Lower leg skin (tissue), 4 donors: Measurements from ENCODE around the gene TBX2. TPM values are rescaled to one million over a fixed set of nuclear protein-coding genes. Genes with fewer than 3 reads are reported as not detected.
"Not testable (repeated sequence)": the region's sequence is repeated elsewhere in the genome, so short reads cannot be mapped to it uniquely, and the experiment has no call there.

Experiments
- DNase-seq, 2 donors: peaks; one replicate each; pipeline ENCODE4 v3.0.0-alpha.2; 2019; ENCODE audit warnings: low spot score in 2 of 2
- H3K4me3 ChIP-seq: fragments of 200-600 bp; sonication (generic); 2 replicates; pipeline ENCODE4 v1.5.1; 2017; ENCODE audit warnings: mild to moderate bottlenecking, low read depth; ENCODE audit not compliant: poor library complexity, severe bottlenecking
- POLR2A ChIP-seq, 2 donors: fragments of 450-650 bp; IDR thresholded peaks; one replicate each; pipeline ENCODE4 v1.6.1; 2016 to 2017; ENCODE audit warnings: antibody characterized with exemption in 2 of 2, mild to moderate bottlenecking in 1 of 2, moderate library complexity in 1 of 2
- whole genome bisulfite sequencing, 2 donors: methylation state at CpG; one replicate each; pipeline ENCODE4 v1.1.5; 2018; 5-methylcytosine and 5-hydroxymethylcytosine counted together
- intact Hi-C: fragments of 100-400 bp; cut with DNase I; formaldehyde crosslinking; loops from one replicate; pipeline ENCODE4 v1.15.0; 2023; ENCODE audit warnings: low total_unique reads
- total RNA-seq, 4 donors: library from RNA; depleted of rRNA; stranded (reverse); fragments of >200 nt; gene quantifications; one replicate each; pipeline ENCODE4 v1.1.0, GENCODE V29; 2016
- TF ChIP-seq, protein P1 (sequence below), 3 donors: fragments of 450-650 bp; IDR thresholded peaks; one replicate each; pipeline ENCODE4 v1.5.1; 2016; ENCODE audit warnings: antibody characterized with exemption in 3 of 3, mild to moderate bottlenecking in 3 of 3, moderate library complexity in 2 of 3

The TBX2 gene
- total RNA-seq, 4 donors from 2014 or later = 0.25 to 9.1 (median 5.7) TPM

GRCh38 chr17:61442878-61443474, 43.3 kb downstream of the TBX2 start:
- TF ChIP-seq POLR2A (IDR thresholded peaks at IDR 0.05) = no peak
- TF ChIP-seq, protein P1, sequence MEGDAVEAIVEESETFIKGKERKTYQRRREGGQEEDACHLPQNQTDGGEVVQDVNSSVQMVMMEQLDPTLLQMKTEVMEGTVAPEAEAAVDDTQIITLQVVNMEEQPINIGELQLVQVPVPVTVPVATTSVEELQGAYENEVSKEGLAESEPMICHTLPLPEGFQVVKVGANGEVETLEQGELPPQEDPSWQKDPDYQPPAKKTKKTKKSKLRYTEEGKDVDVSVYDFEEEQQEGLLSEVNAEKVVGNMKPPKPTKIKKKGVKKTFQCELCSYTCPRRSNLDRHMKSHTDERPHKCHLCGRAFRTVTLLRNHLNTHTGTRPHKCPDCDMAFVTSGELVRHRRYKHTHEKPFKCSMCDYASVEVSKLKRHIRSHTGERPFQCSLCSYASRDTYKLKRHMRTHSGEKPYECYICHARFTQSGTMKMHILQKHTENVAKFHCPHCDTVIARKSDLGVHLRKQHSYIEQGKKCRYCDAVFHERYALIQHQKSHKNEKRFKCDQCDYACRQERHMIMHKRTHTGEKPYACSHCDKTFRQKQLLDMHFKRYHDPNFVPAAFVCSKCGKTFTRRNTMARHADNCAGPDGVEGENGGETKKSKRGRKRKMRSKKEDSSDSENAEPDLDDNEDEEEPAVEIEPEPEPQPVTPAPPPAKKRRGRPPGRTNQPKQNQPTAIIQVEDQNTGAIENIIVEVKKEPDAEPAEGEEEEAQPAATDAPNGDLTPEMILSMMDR (IDR thresholded peaks at IDR 0.05) = no peak
- DNase-seq = no peak
- intact Hi-C loops = no loop called here
- H3K4me3 ChIP-seq = no peak overlapping the region
- 63 to 67% methylated on average over 7 to 10 of the region's 11 CpGs for WGBS, 2 donors

GRCh38 chr17:61443475-61443882, 43.8 kb downstream of the TBX2 start:
- intact Hi-C loops = no loop called here
- WGBS, 2 donors = 53 to 73% methylated on average over 17 of the region's 18 CpGs
- no peak for TF ChIP-seq POLR2A (IDR thresholded peaks at IDR 0.05)
- TF ChIP-seq, protein P1 (IDR thresholded peaks at IDR 0.05) = no peak

GRCh38 chr17:61444075-61444474, 44.4 kb downstream of the TBX2 start:
- no peak for DNase-seq
- intact Hi-C loops = no loop called here
- TF ChIP-seq, protein P1 (IDR thresholded peaks at IDR 0.05) = no peak
- no peak for TF ChIP-seq POLR2A (IDR thresholded peaks at IDR 0.05)
- WGBS, 2 donors = 52 to 73% methylated on average over 13 of the region's 13 CpGs
- H3K4me3 ChIP-seq = no peak overlapping the region

More at GRCh38 chr17:61443475-61443882, 43.8 kb downstream of the TBX2 start:
- H3K4me3 ChIP-seq = no peak overlapping the region
- DNase-seq = no peak

DNA sequence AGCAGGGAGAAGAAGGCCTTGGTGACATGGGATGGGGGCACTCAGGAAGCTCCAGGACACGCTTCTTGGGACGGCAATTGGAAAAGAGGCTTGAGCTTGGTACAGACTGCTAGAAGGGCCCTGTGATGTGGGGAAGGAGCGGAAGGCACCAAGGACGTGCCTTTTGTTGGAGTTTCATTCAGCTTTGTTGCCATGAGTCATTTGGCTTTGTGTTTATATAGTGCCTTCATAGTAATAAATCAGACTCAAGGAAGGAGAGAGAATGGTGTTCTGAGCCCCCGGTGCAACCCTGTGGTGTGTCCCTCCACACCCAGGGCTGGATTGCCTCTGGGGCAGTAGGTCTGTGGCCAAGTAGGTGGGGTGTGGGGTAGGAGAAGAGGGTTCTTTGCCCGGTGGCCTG, 45.2 kb downstream of the TBX2 start:
- TF ChIP-seq, protein P1 (IDR thresholded peaks at IDR 0.05) = no peak
- no peak for TF ChIP-seq POLR2A (IDR thresholded peaks at IDR 0.05)
- WGBS, 2 donors = 78 to 80% methylated on average over 6 of the region's 6 CpGs
- H3K4me3 ChIP-seq = no peak overlapping the region

DNA sequence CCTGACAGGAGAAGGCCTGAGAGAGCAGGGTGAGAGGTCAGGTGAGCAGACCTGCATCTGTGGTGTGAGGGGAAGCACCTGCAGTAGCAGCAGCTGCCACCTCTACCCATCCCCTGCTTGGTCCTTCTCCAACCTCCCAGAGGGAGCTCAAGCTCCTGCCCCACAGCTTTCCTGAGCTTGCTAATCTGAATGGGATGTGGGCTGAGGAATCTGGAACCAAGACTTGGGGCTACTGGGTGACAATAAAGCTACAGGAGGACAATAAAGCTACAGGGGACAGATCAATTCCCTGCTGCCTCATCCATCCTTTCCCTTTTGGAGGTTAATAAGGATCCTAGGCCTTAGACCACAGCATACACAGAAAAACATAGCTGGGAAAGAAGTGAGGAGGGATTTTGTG, 47.7 kb downstream of the TBX2 start:
- no peak overlapping the region for H3K4me3 ChIP-seq
- TF ChIP-seq, protein P1 (IDR thresholded peaks at IDR 0.05) = no peak
- intact Hi-C loops = no loop called here
- DNase-seq = no peak

More for the DNA sequence above, 45.2 kb downstream of the TBX2 start:
- no peak for DNase-seq
- intact Hi-C loops = no loop called here

GRCh38 chr17:61448042-61448441, 48.4 kb downstream of the TBX2 start:
- no peak for TF ChIP-seq POLR2A (IDR thresholded peaks at IDR 0.05)
- TF ChIP-seq, protein P1 (IDR thresholded peaks at IDR 0.05) = no peak
- H3K4me3 ChIP-seq = no peak overlapping the region
- DNase-seq = no peak
- 91 to 92% methylated on average over 2 of the region's 2 CpGs for WGBS, 2 donors
- intact Hi-C loops = no loop called here

- H3K4me3 ChIP-seq, DNase-seq, intact Hi-C loops: not testable (repeated sequence)
- WGBS, 2 donors = 84 to 95% methylated on average over 4 of the region's 4 CpGs
Measured at GRCh38 chr17:61449140-61449539, 49.5 kb downstream of the TBX2 start.
